LNCAP (cell line): Measurements from ENCODE around the gene ARMC2.

Experiments used
- TF ChIP-seq, protein P1 (sequence below): fragments of 450-650 bp; IDR thresholded peaks from 2 replicates; pipeline ENCODE4 v1.5.1; 2017; ENCODE audit warnings: mild to moderate bottlenecking

The ARMC2 gene

DNA sequence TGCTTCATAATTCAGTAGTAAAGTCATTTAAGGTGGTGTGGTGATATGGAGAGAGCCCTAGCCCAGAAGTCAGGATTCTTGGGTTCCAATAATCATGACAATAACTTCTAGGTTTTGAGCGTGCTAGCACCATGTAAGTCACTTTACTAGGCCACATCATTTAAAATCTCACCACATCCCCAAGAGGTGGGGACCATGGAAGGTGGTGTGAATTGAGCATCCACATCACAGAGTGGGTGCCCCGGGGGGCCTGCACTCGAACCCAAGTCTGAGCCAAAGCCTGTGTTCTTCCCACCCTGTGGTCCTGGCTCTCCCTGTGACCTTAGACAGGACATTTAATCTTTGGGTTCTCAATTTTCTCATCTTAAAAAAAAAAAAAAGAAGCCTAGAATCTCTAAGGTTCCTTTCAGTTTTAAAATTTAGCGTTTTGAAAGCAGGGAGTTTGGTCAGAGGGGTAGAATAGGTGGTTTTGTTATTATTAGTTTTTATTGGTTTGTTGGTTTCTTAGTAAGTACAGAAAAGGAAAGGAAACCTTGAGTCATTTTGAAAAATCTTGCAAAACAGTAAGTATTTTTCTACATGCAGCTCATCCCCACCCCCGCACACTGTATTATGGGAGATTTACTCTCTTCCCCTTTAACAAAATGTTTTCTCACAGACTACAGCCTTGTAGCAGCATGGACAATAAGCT lies 26.4 kb downstream of the ARMC2 start:
- TF ChIP-seq, protein P1, sequence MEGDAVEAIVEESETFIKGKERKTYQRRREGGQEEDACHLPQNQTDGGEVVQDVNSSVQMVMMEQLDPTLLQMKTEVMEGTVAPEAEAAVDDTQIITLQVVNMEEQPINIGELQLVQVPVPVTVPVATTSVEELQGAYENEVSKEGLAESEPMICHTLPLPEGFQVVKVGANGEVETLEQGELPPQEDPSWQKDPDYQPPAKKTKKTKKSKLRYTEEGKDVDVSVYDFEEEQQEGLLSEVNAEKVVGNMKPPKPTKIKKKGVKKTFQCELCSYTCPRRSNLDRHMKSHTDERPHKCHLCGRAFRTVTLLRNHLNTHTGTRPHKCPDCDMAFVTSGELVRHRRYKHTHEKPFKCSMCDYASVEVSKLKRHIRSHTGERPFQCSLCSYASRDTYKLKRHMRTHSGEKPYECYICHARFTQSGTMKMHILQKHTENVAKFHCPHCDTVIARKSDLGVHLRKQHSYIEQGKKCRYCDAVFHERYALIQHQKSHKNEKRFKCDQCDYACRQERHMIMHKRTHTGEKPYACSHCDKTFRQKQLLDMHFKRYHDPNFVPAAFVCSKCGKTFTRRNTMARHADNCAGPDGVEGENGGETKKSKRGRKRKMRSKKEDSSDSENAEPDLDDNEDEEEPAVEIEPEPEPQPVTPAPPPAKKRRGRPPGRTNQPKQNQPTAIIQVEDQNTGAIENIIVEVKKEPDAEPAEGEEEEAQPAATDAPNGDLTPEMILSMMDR: no peak

DNA sequence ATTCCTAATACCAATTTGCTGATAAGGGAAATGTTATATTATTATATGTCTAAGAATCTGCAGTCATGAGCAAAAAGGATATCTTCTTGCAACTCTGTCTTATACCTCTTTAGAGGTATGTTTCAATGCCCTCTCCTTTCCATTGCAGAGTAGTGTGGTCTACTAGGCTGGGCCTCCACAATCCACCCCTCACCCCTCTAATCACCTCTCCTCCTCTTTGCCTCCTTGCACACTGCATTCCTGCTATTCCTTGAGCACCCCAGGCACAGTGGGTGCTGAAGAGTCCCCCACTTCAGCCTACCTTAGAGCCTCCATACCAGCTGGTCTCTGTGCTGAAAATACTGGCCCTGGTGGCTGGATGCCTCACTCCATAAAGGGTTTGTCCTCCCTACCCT lies 26.9 kb downstream of the ARMC2 start:
- TF ChIP-seq, protein P1: no peak

DNA sequence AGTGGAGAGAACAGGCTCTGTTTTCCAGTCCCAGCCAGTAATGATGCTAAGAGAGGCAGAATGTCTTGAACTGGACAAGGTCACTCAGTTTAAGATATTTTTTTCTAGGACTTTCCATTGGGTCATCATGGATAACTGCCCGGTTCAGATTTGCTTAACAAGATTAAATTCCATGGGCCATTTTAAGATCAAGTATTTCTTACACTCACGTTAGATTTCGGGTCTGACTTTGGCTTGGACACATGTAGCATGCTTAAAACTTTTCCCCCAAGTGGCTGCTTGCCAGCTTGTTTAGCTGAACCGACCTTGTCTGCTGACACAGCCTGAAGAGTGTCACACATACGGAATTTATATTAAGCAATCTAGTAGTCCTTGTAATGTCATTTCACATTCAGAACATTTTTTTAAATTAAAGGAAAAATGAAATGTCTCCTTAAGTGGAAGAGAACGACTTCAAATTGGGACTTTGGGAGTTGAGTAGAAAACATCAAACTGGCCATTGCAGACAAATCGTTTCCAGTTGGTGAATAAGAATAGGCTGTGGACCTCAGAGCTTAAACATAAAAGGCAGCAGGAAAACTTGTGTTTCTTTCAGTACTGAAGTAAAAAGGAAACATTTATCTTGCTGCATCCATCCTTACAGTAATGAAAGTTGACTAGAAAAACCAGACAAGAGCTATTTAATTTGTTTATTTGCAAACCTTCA lies 29.0 kb downstream of the ARMC2 start:
- TF ChIP-seq, protein P1: no peak

DNA sequence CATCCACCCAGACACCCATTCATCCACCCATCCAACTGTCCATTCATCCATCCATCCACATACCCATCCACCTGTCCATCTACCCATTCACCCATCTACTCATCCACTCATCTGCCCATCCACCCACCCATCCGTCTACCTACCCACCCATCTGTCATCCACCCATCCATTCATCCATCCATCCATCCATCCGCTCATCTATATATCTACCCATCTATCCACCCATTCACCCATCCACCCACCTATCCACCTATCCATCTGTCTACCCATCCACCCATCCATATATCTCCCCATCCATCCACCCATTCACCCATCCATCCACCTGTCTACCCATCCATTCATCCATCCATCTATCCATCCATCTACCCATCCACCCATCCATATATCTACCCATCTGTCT lies 30.7 kb downstream of the ARMC2 start:
- TF ChIP-seq, protein P1: no peak

DNA sequence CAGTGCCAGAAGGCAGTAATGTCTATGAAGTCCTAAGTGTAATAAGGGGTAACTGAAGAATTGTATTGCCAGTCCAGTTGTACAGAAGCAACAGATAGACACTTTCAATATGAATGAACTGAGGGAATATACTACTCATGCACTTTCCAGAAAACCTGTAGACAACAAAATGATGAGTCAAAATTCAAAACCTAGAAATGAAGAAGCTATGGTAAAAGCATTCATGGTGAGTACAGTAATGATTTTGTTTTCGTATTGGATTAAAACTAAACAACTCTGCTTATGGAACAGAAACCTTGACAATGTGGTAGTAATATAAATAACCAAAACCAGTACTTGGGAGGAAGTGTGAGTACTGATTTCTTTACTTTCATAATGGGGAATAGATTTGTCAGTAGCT lies 35.0 kb downstream of the ARMC2 start:
- TF ChIP-seq, protein P1: no peak

DNA sequence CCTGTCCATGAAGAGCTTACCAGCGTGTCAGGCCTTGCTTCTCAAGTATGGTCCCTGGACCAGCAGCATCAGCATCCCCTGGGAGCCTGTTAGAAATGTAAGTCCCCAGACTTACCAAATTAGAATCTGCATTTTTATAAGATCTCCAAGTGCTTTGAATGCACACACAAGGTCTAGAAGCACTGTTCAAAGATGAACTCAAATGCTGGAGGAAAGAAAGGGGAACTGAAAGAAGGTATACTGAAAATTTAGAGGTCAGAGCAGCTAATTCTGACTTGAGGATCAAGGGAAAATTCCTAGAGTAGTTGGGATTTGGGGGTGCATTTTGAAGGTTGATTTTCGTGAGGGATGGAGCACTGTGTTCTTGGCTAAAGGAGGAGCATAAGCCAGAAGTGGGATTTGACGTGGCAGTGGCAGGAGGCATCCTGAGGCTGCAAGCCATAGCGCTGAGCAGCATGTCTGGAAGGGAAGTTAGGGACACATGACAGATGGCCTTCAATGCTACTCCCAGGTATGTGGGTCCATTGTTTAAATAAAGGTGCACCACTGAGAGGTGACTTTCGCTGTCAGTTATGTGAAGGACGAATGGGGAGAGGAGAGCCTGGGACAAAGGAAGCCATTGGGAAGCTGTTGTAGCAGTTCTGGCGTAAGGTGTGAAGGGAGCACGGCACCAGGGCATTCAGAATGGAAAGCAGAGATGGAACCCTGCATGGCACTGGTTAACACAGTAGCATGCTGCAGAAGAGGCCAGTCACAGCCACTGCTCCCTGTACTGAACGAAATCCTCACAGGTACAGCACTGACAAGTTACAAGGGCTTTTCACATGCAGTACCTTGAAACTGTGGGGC lies 36.2 kb downstream of the ARMC2 start:
- TF ChIP-seq, protein P1: no peak

DNA sequence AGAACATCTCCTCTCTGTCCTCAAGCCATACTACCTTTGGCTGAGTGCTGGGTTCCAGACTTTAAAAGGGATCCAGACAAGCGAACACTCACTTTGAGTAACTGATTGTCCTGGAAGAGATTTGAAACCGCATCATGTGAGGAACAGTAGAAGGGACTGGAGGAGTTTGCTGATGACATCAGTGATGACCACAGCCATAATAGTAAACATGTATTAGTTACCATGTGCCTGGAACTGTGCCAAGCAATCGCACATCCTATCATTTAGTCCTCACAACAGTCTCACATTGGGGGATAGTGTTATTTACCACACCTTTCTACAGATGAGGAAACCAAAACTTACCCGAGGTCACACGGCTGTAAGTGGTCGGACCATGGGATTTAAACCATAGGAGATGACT lies 39.8 kb downstream of the ARMC2 start:
- TF ChIP-seq, protein P1: no peak
